Skin of body (tissue), 2 donors: ENCODE results near the gene SUB1. TPM values are rescaled to one million over a fixed set of nuclear protein-coding genes. Genes with fewer than 3 reads are reported as not detected.
"Not testable (repeated sequence)": the region's sequence is repeated elsewhere in the genome, so short reads cannot be mapped to it uniquely, and the experiment has no call there.

Experiments
- DNase-seq: peaks from one replicate; lab custom pipeline; 2025; lab: John Stamatoyannopoulos, UW
- total RNA-seq: library from RNA; depleted of rRNA; stranded (reverse); fragments of >200 nt; gene quantifications from one replicate; pipeline ENCODE4 v1.2.3, GENCODE V29; 2014

Gene SUB1
- total RNA-seq, 1 donor from 2014 or later, result 115 TPM

- no peak for DNase-seq
These were observed 20.2 kb upstream of the SUB1 start for GRCh38 chr5:32565145-32565544.

GRCh38 chr5:32566319-32567111 is 18.8 kb upstream of the SUB1 start:
- no peak for DNase-seq

- DNase-seq, result no peak
These were observed 14.2 kb upstream of the SUB1 start for GRCh38 chr5:32571128-32571527.

DNA sequence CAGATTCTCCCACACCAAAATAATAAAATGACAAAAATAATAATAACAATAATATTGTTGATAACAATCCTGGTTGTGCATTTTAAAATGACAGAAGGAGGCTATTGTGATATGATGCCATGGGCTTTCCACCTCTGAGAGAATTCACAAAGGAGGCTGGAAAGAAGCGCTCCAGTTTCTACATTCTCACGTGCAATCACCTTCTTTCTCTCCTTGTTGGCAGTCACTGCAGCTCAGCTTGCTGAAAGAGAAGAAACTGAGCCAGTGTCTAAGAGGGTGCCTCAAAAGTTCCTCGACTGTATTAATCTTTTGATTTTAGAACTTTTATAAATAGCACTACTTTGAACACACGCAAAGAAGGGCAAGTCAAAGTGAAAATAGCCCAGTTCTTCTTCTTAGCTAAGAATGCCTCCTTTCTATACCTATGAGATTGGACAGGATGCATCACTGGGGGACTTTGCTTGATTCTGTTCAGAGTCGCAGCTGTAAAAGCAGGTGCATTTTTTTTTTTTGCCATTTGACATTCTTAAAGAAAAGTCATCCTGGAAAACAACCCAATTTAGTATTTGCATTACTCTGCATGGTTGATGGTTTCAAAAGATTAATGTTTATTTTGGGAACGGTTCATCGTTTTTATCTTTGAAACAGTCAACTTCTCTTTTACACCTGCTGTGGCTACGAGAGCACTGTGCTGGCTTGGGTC is 12.4 kb upstream of the SUB1 start:
- DNase-seq, result no peak

DNA sequence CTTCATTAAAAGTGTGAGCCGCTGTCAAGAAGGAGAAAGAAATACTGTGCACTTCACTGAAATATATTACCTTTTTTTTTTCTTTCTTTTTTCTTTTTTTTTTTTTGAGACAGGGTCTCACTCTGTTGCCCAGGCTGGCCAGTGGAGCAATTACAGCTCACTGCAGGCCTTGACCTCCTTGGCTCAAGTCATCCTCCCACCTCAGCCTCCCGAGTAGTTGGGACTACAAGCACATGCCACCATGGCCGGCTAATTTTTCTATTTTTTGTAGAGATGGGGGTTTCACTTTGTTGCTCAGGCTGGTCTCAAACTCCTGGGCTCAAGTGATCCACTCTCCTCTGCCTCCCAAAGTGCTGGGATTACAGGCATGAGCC is 11.9 kb upstream of the SUB1 start:
- DNase-seq, result not testable (repeated sequence)

GRCh38 chr5:32574540-32575175 is 10.7 kb upstream of the SUB1 start:
- DNase-seq, result no peak

DNA sequence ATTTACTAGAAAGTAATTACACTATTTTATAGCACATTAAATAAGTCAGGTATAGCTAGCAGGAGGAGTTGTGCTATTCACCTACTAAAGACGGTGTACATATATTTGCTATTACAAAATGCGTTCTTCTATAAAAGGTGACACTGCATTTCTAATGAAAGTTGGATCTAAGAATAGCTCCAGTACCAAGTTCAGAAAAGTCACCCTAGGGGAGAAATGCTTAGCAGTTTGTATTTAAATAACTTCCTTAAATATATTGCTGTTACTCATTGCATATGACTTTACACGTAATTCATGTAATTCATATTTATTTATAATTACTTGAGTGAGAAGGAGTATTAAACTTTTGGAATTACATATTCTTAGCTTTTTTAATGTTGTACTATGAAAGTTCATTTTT is 7.0 kb upstream of the SUB1 start:
- DNase-seq, result no peak

- no peak for DNase-seq
These were observed 6.6 kb upstream of the SUB1 start for GRCh38 chr5:32578764-32579163.

DNA sequence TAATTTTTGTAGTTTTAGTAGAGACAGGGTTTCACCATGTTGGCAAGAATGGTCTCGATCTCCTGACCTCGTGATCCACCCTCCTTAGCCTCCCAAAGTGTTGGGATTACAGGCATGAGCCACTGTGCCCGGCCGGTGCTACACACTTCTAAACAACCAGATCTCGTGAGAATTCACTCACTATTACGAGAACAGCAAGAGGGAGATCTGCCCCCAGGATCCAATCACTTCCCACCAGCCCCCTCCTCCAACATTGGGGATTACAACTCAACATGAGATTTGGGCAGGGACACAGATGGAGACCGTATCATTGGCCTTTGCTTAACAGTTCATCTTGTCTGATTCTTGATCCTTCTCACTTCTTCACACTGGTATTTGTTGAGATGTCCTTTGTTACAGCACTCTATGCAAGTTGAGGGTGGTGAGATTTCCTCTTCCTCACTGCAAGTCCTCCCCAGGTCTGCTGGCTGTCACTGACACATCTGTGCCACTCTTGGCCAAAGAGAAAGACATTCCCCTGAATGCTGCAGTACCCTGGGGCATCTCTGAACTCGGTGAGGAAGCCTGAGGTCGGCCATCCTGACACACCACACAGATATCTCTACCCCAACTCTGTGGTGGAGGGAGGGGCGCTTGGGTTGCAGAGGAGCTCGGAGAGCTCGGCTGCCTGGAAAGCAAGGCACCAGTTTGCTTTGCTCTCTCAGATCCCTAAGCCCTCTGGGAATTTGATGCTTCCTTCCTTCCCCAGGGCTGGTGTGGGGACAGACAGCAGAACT is 4.2 kb upstream of the SUB1 start:
- no peak for DNase-seq

DNA sequence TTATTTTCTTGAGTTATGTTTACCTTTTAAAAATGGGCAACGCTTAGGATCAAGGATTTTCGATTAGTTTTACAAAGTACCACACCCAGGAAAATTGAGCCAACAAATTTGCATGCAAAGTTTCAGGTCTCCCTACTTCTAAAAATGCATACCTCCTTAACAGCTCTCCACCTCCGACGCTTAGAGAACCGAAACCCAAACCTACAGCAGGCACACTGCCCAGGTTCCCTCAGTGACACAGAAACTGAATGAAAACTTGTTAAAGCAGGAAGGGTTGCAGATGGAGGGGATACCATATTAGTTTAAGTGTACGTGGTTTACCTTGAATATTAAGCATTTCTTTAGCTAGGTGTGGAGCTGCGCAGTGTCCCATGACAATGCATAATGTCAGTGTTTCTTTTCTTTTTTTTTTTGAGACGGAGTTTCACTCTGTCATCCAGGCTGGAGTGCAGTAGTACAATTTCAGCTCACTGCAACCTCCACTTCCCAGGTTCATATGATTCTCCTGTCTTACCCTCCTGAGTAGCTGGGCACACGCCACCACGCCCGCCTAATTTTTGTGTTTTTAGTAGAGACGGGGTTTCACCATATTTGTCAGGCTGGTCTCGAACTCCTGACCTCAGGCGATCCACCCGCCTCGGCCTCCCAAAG is 1.6 kb upstream of the SUB1 start:
- DNase-seq, result no peak

DNA sequence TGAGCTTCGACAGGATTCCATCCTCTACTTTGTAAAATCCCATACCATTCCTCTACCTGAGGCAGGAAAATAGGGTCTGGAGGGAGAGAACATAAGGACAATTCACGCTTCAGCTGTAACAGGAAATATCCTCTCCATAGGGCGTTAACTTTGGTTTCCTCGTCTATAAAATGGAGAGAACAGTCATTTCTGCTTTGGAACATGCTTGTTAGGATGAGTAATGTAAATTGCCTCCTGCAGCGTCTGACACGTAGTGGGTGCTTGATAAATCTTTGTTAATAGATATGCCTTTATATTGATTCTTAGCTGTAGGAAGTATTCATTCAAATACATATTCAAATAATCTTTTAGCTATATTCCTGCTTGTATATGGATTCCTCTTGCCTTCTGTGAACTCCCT is 711 bp upstream of the SUB1 start:
- DNase-seq, result no peak

DNA sequence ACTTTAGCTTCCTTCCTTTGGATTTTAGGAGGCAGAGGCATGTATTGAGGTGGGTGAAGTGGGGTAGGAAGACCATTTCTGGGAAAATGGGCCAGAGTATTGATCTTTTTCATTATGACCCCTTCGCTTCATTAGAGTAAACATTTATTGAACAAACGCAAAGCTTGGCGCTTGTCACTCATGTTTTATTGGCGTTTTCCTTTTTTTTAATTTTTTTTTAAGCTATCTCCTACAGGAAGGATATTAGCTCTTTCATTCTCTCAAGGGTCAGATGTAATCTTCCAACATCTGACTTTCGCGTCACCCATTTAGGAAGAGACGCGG is 273 bp upstream of the SUB1 start:
- DNase-seq, result no peak

DNA sequence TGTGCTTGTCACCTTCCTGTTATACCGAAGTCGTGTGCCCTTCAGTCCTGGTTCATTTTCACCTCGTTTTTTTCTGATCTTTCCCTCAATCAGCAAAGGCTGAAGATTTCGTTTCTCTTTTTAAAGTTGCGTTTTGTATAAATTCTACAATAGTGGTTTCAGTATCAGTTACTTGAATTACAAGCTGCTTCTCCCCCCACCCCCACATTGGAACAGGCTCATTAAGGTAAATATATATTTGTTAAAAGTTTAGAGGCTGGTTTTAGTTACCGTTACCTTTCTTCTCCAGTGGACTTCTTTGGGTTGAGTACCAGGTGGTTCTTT is 881 bp downstream of the SUB1 start:
- no peak for DNase-seq

DNA sequence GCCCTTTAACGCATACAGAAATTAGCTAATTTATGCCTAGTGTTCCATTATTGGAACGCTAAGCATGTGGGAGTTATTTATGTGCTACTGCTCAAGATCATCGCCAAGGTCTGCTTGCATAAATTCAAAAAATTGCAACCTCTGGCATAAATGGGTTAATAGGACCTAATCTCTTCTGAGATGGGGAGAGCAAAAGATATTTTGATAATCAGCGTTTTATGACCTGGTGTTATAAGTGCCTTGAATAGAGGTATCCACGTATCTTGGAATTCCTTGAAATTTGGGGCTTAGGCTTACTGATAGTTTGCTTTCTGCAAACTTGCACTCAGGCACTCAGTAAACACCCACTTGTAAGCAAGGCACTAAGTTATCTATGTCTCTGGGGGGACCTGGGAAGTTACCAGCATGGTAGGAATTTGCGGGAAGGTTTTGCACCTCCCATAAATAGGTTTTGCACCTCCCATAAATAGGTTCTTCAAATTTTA is 1.8 kb downstream of the SUB1 start:
- no peak for DNase-seq

GRCh38 chr5:32589416-32589815 is 4.1 kb downstream of the SUB1 start:
- DNase-seq, result no peak

- peak; percentile 77 for DNase-seq
These were observed 4.8 kb downstream of the SUB1 start for GRCh38 chr5:32589942-32590869.

DNA sequence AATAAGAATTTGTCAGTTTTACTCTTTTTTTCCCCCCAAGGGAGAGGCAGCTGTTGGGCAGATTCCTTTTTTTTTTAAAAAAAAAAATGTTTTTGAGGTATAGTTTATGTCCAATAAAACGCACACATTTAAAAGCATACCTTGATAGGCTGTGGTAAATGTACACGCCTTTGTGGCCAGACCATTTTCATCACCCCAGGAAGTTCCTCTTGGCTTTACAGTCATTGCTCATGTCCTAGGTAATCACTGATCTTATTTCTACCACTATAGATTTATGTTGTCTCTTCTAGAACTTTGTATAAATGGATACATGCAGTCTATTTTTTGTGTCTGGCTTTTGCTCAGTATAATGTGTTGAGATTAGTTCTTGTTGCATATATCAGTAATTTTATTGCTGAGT is 9.8 kb downstream of the SUB1 start:
- DNase-seq, result no peak

- DNase-seq, result no peak
These were observed 11.8 kb downstream of the SUB1 start for GRCh38 chr5:32597041-32597629.

GRCh38 chr5:32598260-32598937 is 13.0 kb downstream of the SUB1 start:
- DNase-seq, result no peak
